Stimulated activated CD4-positive, alpha-beta T cell treated with anti-CD3 and anti-CD28 coated beads, Interleukin-1b, Interleukin-23, amount 100 ng/mL, for 4 hours (primary cell): ENCODE data around the gene GTF2I.
A peak's percentile ranks its signal among the peaks of the same experiment; 100 is the strongest.
"Not testable (repeated sequence)": the region's sequence is repeated elsewhere in the genome, so short reads cannot be mapped to it uniquely, and the experiment has no call there.

Experiments
- DNase-seq, 2 donors: peaks; one replicate each; pipeline ENCODE4 v3.0.0-alpha.2; 2020; ENCODE audit warnings: low read depth in 2 of 2

Gene GTF2I

DNA sequence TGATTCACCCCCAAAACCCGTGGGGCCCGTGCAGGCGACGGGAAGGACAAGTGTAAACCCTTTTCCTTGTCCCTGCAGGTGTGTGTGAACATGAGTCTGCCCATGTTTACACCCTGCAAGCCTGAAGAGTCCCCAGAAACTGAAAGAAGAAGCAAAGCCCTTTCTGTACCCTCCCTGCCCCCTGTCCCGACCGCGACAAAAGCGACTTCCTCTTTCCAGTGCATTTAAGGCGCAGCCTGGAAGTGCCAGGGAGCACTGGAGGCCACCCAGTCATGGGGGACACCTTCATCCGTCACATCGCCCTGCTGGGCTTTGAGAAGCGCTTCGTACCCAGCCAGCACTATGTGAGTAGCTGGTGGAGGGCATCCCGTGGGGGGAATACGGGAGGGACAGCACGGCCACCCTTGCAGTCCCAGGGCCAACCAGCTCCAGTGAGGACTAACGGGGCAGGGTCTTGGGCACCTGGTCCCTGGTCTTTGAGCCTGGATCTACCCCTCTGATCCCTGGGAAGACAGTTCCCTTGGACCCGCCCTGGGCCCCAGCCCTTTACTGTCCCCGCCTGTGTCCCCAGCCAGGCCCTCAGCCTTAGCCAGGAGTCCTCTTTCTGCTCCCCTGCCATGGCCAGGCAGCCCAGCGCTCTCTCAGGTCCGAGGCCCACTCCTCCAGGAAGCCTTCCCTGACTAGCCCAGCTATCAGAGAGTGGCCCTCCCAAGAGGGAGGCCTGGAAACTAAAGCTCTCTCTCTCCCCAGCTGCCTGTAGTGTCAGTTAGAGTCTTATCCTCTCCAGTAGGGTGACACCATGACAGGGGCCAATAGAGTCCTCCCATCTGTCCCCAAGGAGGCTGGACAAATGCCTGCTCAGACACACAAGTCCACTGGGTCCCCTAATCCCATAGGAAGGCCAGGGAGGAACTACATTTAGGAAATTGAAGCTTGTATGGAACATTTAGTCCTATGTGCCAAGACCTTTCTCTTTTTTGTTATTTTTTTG lies 116.5 kb downstream of the GTF2I start, which contains the start of gene NCF1:
Gene NCF1, plus strand, starts transcription at position 252 of the 991 bp plus-strand sequence. Its CDS starts 21 bp downstream, at position 273.
- DNase-seq, result not testable (repeated sequence)

DNA sequence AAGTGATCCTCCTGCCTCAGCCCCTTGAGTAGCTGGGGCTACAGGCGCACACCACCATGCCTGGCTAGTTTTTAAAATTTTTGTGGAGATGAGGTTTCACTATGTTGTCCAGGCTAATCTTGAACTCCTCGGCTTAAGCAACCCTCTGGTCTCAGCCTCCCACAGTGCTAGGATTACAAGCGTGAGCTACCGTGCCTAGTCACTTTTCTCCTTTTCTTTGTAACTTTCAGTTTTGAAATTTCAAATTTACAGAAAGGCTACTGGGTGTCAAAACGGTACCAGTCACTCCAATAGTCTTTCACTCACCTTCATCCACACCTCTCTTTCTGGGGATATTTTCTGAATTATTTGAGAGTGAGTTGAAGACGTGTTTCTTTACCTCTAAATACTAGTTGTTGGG lies 117.6 kb downstream of the GTF2I start:
- not testable (repeated sequence) for DNase-seq

DNA sequence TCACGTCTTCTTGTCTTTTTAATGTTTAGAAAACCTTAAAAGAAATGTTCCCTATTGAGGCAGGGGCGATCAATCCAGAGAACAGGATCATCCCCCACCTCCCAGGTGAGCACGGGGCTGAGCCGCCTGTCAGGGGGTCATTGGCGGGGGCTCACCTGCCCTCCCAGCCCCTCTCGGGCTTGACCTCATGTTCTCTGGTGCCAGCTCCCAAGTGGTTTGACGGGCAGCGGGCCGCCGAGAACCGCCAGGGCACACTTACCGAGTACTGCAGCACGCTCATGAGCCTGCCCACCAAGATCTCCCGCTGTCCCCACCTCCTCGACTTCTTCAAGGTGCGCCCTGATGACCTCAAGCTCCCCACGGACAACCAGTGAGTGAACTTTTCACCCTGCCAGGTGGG lies 121.5 kb downstream of the GTF2I start:
- not testable (repeated sequence) for DNase-seq

DNA sequence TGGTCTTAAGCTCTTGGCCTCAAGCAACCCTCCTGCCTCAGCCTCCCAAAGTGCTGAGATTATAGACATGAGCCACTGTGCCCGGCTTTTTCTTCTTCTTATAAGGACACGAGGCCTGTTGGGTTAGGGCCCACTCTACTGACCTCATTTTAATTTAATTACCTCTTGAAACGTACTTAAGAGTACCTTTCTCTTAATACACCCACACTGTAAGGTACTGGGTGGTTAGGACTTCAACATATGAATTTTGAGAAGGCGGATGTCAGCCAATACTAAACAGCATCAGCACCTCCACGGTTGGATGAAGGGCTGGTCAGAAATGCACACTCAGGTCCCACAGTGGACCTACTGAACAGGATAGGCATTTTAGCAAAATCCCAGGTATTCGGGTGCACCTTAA lies 124.2 kb downstream of the GTF2I start:
- not testable (repeated sequence) for DNase-seq

DNA sequence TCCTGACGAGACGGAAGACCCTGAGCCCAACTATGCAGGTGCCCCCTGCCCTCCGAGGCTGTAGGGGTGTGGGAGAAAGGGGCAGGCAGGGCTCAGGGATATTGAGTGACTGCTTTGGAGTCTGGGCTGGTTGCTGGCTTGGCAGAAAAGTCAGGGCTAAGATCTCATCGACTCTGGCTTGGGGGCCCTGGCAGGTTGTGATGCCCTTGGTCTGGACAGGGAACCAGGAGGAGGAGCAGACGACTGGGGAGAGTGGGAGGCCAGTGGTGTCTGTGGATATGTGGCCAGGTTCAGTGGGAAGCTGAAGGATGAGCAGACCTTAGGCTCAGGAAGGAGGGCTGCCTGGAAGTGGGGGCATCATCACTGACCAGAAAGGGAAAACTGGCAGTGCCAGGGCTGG lies 126.1 kb downstream of the GTF2I start:
- DNase-seq, result not testable (repeated sequence)

DNA sequence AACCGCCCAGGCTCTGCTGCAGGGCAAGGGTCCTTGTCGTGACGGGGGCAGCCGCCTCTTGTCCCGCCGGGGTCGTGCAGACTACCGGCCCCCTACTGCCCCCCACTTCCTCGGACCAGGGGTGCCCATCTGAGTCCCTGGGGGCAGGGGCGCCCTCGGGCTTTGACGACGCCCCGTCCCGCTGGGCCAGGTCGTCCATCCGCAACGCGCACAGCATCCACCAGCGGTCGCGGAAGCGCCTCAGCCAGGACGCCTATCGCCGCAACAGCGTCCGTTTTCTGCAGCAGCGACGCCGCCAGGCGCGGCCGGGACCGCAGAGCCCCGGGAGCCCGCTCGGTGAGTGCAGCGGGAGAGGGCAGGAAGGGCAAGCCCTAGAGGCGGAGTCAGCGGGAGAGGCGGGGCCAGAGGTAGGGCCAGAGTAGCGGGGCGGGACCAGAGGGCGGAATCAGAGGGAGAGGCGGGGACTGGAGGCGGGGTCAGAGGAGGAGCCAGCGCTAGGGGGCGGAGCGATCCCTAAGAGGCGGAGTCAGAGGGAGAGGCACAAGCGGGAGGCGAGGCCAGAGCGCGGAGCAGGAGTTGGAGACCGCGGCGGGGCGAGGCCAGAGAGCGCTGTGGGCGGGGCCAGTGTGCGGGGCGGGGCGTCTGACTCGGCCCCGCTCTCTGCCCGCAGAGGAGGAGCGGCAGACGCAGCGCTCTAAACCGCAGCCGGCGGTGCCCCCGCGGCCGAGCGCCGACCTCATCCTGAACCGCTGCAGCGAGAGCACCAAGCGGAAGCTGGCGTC lies 131.0 kb downstream of the GTF2I start:
- peak; percentile 93 to 97 for DNase-seq

DNA sequence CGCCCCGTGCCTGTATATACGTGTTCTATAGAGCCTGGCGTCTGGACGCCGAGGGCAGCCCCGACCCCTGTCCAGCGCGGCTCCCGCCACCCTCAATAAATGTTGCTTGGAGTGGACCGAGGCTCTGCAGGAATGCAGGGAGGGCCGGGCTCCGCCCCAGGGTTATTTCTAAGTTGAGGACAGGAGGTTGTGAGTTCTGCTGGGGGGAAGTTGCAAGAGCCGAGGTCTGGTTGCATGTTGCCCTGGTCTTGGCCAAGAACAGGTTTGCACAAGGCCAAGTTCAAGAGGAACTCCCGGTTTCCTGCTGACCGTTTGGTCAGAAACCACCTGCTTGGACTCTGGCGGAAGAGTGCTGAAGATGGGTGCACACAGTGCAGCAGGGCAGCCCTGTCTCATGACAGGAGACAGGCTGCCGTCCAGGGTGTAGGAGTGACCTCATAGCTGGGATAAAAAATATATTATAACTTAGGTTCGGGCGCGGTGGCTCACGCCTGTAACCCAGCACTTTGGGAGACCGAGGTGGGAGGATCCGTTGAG lies 131.8 kb downstream of the GTF2I start:
- not testable (repeated sequence) for DNase-seq

DNA sequence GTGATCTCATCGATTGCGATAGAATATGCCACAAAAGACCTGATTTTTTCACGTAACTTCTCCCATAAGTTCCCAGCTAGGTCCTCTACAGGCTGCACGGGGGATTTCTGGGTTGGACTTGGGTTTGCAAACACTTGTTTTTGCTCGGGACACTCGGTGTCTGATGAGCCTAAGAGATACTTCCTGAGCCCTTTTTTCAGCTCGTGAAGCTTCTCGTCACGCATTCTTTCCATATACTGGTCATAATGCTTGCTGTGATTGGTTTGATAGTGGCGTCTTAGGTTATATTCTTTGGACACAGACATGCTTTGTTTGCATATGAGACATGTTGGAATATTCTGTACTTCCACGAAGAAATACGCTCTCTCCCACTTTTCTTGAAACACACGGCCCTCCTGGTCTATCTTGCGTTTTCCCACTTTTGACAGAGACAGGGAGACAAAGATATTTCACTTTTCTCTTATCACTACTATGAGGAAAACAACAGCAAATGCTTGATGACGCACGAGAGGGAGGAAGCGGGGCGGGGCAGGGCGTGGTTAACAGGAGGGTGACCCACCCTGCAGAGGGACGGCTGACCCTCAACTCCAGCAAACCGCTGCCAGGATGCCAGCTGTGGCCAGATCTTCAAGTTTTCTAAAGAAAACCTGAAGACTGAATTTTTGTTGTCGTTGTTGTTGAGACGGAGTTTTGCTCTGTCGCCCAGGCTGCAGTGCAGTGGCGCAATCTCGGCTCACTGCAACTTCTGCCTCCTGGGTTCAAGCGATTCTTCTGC lies 140.5 kb downstream of the GTF2I start:
- not testable (repeated sequence) for DNase-seq

DNA sequence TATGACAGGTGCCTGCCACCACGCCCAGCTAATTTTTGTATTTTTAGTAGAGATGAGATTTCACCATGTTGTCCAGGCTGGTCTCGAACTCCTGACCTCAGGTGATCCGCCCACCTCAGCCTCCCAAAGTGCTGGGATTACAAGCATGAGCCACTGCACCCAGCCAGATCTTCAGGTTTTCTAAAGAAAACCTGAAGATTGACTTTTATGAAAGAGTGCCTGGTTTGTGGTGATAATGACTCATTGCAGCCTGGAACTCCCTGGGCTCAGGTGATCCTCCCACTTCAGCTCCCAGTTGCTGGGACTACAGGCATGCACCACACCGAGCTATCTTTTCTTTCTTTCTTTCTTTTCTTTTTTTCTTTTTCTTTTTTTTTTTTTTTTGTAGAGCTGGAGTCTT lies 141.1 kb downstream of the GTF2I start:
- not testable (repeated sequence) for DNase-seq
